Heart right ventricle (tissue), 16 donors: ENCODE results near the gene DIS3. TPM values are rescaled to one million over a fixed set of nuclear protein-coding genes. Genes with fewer than 3 reads are reported as not detected.
"Not testable (repeated sequence)": the region's sequence is repeated elsewhere in the genome, so short reads cannot be mapped to it uniquely, and the experiment has no call there.

Experiments
- ATAC-seq, 8 donors: fragments of 200-7000 bp; cut with Tn5 transposase; one replicate each; pipeline ENCODE4 v1.9.1; 2020; ENCODE audit warnings: mild to moderate bottlenecking in 8 of 8, moderate library complexity in 8 of 8, moderate number of reproducible peaks in 1 of 8
- DNase-seq, 2 donors: peaks; one replicate each; pipeline ENCODE4 v3.0.0-alpha.2; 2020
- H3K27ac ChIP-seq, 10 donors: fragments of 200-600 bp; sonication (generic) in 2 of 10; one replicate each; pipeline versions ENCODE4 v1.5.0 to v1.8.0; 2020 to 2022; ENCODE audit warnings: mild to moderate bottlenecking in 3 of 10
- H3K27me3 ChIP-seq, 7 donors: fragments of 200-600 bp; one replicate each; pipeline ENCODE4 v1.8.0; 2021 to 2022; ENCODE audit warnings: mild to moderate bottlenecking in 2 of 7
- H3K36me3 ChIP-seq, 9 donors: fragments of 200-600 bp; sonication (generic) in 1 of 9; one replicate each; pipeline versions ENCODE4 v1.5.0 to v1.8.0; 2020 to 2022; ENCODE audit warnings: mild to moderate bottlenecking in 2 of 9
- H3K4me1 ChIP-seq, 9 donors: fragments of 200-600 bp; sonication (generic) in 1 of 9; one replicate each; pipeline versions ENCODE4 v1.5.0 to v1.8.0; 2020 to 2022; ENCODE audit warnings: mild to moderate bottlenecking in 4 of 9
- H3K4me3 ChIP-seq, 10 donors: fragments of 200-600 bp; sonication (generic) in 2 of 10; one replicate each; pipeline versions ENCODE4 v1.5.0 to v1.8.0; 2020 to 2022; ENCODE audit warnings: mild to moderate bottlenecking in 7 of 10, moderate library complexity in 2 of 10
- H3K9me3 ChIP-seq, 11 donors: fragments of 200-600 bp in 10 of 11; sonication (generic) in 2 of 11; one replicate each; pipeline versions ENCODE4 v1.5.0 to v1.8.0; 2013 to 2022; ENCODE audit warnings: mild to moderate bottlenecking in 2 of 11, control low read depth in 1 of 11, moderate library complexity in 1 of 11
- CTCF ChIP-seq, 9 donors: fragments of 200-600 bp; sonication (generic) in 2 of 9; IDR thresholded peaks; one replicate each; pipeline versions ENCODE4 v1.5.0 to v1.8.0; 2021 to 2022; ENCODE audit warnings: antibody characterized with exemption in 9 of 9, mild to moderate bottlenecking in 5 of 9, moderate library complexity in 1 of 9
- WGBS, 2 donors: extraction: QIAGEN DNeasy Blood & Tissue Kit; methylation state at CpG; one replicate each; pipeline ENCODE4 v1.1.7; 2013; ENCODE audit warnings: inconsistent platforms in 1 of 2; 5-methylcytosine and 5-hydroxymethylcytosine counted together
- intact Hi-C, 10 donors: fragments of 100-400 bp; cut with DNase I; formaldehyde crosslinking; loops; one replicate each; pipeline versions ENCODE4 v1.11.1 to v1.14.2; 2022
- polyA plus RNA-seq, 2 donors: library from polyadenylated mRNA; stranded (reverse); fragments of 200-250 nt; gene quantifications; one replicate each; pipeline ENCODE4 v1.2.3, GENCODE V29; 2013
- total RNA-seq, 10 donors: library from RNA; stranded (reverse); fragmentation: NEBNext Ultra II Directional in 3 of 10; extraction: Animal tissue kit (Norgen Biotek cat#: 25700) in 3 of 10; gene quantifications; one replicate each; pipeline versions ENCODE4 v1.2.1 to v1.2.4, GENCODE V29; 2021 to 2023
- donor health status: Arrhythmogenic right ventricular cardiomyopathy.
- donor health status: ischemic (EF 13 %, LVEDD 7.1; RV severe dilation, severe dysfunction).
- donor health status: healthy with polysubstance abuse.
- donor health status: DM: no; HTN: yes; CAD: no.
- donor health status: DM: no; HTN: no; CAD: no.
- donor health status: ischemic (EF 25% LVEDD 6.9; RV normal size, moderate dysfunction).
- donor health status: ischemic (EF 25% LVEDD 5.7; RV mildly dilated, moderate dysfunction).
- donor health status: healthy.
- donor health status: DM: yes; HTN: yes; CAD: no.
- donor health status: Ischemic cardiomyopathy.
- donor health status: ischemic (EF 35%, LVEDD 5.7; RV mildly dilated, moderate dysfunction).
- donor health status: nonischemic (EF 11% LVEDD 7.7; RV severe dilation, severe dysfunction).
- donor health status: DM: yes; HTN: yes; CAD: no.
- donor health status: PGD.
- donor health status: ischemic (EF 29% LVEDD 5.4; RV normal size, mild dysfunction).
- donor health status: nonischemic (EF 23%, LVEDD 6.1; RV moderate dilation, normal function).

The DIS3 gene
- total and polyA plus RNA-seq, 12 donors = 5.9 to 19.6 (median 17.0) TPM

GRCh38 chr13:72804301-72804700 is 22.6 kb upstream of the DIS3 start:
- intact Hi-C loops = loop anchor here in 3 of 10 donors (10.0 kb wide), 2 partner anchors 900 to 910 kb away; no protein-coding TSS in a partner anchor
- no peak for DNase-seq

GRCh38 chr13:72798817-72799216 is 17.1 kb upstream of the DIS3 start:
- intact Hi-C loops = no loop called here
- H3K27ac ChIP-seq = no peak overlapping the region
- no peaks in the 10 kb centered on the region for H3K4me1 ChIP-seq
- H3K9me3 ChIP-seq = no peaks in the 10 kb centered on the region
- H3K27me3 ChIP-seq = no peaks in the 10 kb centered on the region
- peaks cover 0 to 88% (median 31%) of the 10 kb centered on the region in 9 donors for H3K36me3 ChIP-seq
- ATAC-seq = no peak
- 64% methylated on average over 3 of the region's 3 CpGs for WGBS, 2 donors
- DNase-seq = no peak
- no peak for TF ChIP-seq CTCF (IDR thresholded peaks at IDR 0.05)
- H3K4me3 ChIP-seq = no peak overlapping the region

More at GRCh38 chr13:72804301-72804700, 22.6 kb upstream of the DIS3 start:
- TF ChIP-seq CTCF (IDR thresholded peaks at IDR 0.05) = no peak
- peaks cover 0 to 6% (median 0%) of the 10 kb centered on the region in 11 donors for H3K9me3 ChIP-seq
- H3K4me1 ChIP-seq = no peaks in the 10 kb centered on the region
- ATAC-seq = no peak
- no peak overlapping the region for H3K27ac ChIP-seq
- WGBS, 2 donors = 92 to 96% methylated on average over 1 of the region's 1 CpG
- no peak overlapping the region for H3K4me3 ChIP-seq
- H3K36me3 ChIP-seq = peaks cover 0 to 73% (median 4%) of the 10 kb centered on the region in 9 donors
- H3K27me3 ChIP-seq = no peaks in the 10 kb centered on the region

- DNase-seq (no peak), ATAC-seq (no peak)
- Histone ChIP-seq H3K27ac (no peak overlapping the region), H3K27me3 (no peaks in the 10 kb centered on the region), H3K9me3 (no peaks in the 10 kb centered on the region), H3K4me1 (peaks cover 0 to 15% (median 0%) of the 10 kb centered on the region in 9 donors), H3K36me3 (peaks cover 0 to 71% (median 26%) of the 10 kb centered on the region in 9 donors), H3K4me3 (no peak overlapping the region)
- intact Hi-C loops = no loop called here
- TF ChIP-seq CTCF (IDR thresholded peaks at IDR 0.05) = no peak
- WGBS, 2 donors = 95 to 98% methylated on average over 2 of the region's 2 CpGs
Measured at GRCh38 chr13:72792640-72793039, 10.9 kb upstream of the DIS3 start.

- no peak for TF ChIP-seq CTCF (IDR thresholded peaks at IDR 0.05)
- no peaks in the 10 kb centered on the region for H3K9me3 ChIP-seq
- H3K27me3 ChIP-seq = no peaks in the 10 kb centered on the region
- DNase-seq (no peak), ATAC-seq (no peak)
- peaks cover 0 to 70% (median 14%) of the 10 kb centered on the region in 9 donors for H3K36me3 ChIP-seq
- peaks cover 0 to 24% (median 5%) of the 10 kb centered on the region in 9 donors for H3K4me1 ChIP-seq
- no peak overlapping the region for H3K4me3 ChIP-seq
- 47 to 51% methylated on average over 1 of the region's 1 CpG for WGBS, 2 donors
- peak overlapping the region in 1 of 10 donors; percentile 5 for H3K27ac ChIP-seq
- intact Hi-C loops = loop anchor here in 1 of 10 donors (10.0 kb wide), 1 partner anchor 64 kb away; the partner anchor contains the start of genes BORA and MZT1
Measured at GRCh38 chr13:72788831-72789230, 7.1 kb upstream of the DIS3 start.

GRCh38 chr13:72784679-72785078 is 3.0 kb upstream of the DIS3 start:
- not testable (repeated sequence) for DNase-seq, ATAC-seq, H3K4me3 ChIP-seq, H3K27me3 ChIP-seq, H3K9me3 ChIP-seq, H3K27ac ChIP-seq
- Histone ChIP-seq H3K4me1 (peaks cover 0 to 47% (median 25%) of the 10 kb centered on the region in 9 donors), H3K36me3 (peaks cover 0 to 44% (median 0%) of the 10 kb centered on the region in 9 donors)
- intact Hi-C loops = loop anchor here in 4 of 10 donors (5.0 to 10.0 kb wide), 2 partner anchors 57 to 60 kb away; partner anchors contain the start of genes BORA (in 4 of the 4) and MZT1 (in 4 of the 4)
- 95 to 97% methylated on average over 4 of the region's 4 CpGs for WGBS, 2 donors
